SK-N-SH (cell line): ENCODE data around the gene SETBP1.

Experiments used
- ELF1 ChIP-seq: IDR thresholded peaks from 2 replicates; pipeline ENCODE4 v1.4.0; 2012
- EP300 ChIP-seq, 2 experiments: IDR thresholded peaks; 2 replicates each; pipeline versions ENCODE4 v1.4.0 to v1.6.1; 2012; ENCODE audit warnings: borderline replicate concordance in 1 of 2, low read depth in 1 of 2, low read length in 1 of 2
- FOXM1 ChIP-seq: IDR thresholded peaks from 2 replicates; pipeline ENCODE4 v1.4.0; 2012; ENCODE audit warnings: low read depth, mild to moderate bottlenecking
- GABPA ChIP-seq: IDR thresholded peaks from 2 replicates; pipeline ENCODE4 v1.4.0; 2012; ENCODE audit warnings: low read depth, mild to moderate bottlenecking
- POLR2AphosphoS5 ChIP-seq: IDR thresholded peaks from 2 replicates; pipeline ENCODE4 v1.6.1; 2012; ENCODE audit warnings: low read depth, low read length
- RAD21 ChIP-seq: IDR thresholded peaks from 2 replicates; pipeline ENCODE4 v1.6.1; 2012; ENCODE audit warnings: mild to moderate bottlenecking, low read length
- RFX5 ChIP-seq: IDR thresholded peaks from 2 replicates; pipeline ENCODE4 v1.6.1; 2012; ENCODE audit warnings: mild to moderate bottlenecking, improper control_type of control experiment, low read length
- SIN3A ChIP-seq: IDR thresholded peaks from 2 replicates; pipeline ENCODE4 v1.6.1; 2012; ENCODE audit warnings: low read depth, mild to moderate bottlenecking, low read length, moderate library complexity, borderline replicate concordance
- SMC3 ChIP-seq: IDR thresholded peaks from 2 replicates; pipeline ENCODE4 v1.6.1; 2012; ENCODE audit warnings: low read depth, low read length, improper control_type of control experiment
- YY1 ChIP-seq: IDR thresholded peaks from 2 replicates; pipeline ENCODE4 v1.4.0; 2012; ENCODE audit warnings: low read depth, mild to moderate bottlenecking
- TF ChIP-seq, protein P1 (sequence below): fragments of 200-600 bp; sonication (generic); IDR thresholded peaks from 2 replicates; pipeline ENCODE4 v1.6.1; 2017; ENCODE audit warnings: antibody characterized with exemption, mild to moderate bottlenecking, moderate library complexity
- TF ChIP-seq, protein P2 (sequence below): IDR thresholded peaks from 2 replicates; pipeline ENCODE4 v1.4.0; 2012; ENCODE audit warnings: low read depth, borderline replicate concordance
- TF ChIP-seq, protein P3 (sequence below): fragments of 150-350 bp; IDR thresholded peaks from 2 replicates; pipeline ENCODE4 v1.6.1; 2016; ENCODE audit warnings: mild to moderate bottlenecking, low read depth, low read length

DNA sequence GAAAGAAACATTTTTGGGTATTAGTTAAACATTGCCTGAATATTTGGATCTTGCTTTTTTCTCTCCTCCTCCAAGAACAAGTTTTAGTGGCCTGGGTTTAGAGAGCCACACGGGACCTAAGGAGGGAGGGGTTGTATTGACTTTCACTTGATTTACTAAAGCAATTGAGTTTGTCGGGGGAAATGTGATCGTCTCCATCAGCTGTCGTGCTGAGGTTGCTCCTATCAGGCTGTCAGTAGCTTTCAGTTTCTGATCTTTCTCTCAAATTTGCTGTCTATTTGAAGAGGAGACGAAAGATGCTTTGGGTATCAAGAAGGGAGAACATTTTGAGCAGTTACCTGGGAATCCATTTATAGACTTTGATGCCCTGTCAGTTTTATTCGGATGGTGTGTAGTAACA lies 106.0 kb downstream of the SETBP1 start:
- TF ChIP-seq ELF1: no peak
- TF ChIP-seq, protein P1, sequence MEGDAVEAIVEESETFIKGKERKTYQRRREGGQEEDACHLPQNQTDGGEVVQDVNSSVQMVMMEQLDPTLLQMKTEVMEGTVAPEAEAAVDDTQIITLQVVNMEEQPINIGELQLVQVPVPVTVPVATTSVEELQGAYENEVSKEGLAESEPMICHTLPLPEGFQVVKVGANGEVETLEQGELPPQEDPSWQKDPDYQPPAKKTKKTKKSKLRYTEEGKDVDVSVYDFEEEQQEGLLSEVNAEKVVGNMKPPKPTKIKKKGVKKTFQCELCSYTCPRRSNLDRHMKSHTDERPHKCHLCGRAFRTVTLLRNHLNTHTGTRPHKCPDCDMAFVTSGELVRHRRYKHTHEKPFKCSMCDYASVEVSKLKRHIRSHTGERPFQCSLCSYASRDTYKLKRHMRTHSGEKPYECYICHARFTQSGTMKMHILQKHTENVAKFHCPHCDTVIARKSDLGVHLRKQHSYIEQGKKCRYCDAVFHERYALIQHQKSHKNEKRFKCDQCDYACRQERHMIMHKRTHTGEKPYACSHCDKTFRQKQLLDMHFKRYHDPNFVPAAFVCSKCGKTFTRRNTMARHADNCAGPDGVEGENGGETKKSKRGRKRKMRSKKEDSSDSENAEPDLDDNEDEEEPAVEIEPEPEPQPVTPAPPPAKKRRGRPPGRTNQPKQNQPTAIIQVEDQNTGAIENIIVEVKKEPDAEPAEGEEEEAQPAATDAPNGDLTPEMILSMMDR: no peak
- no peak for TF ChIP-seq FOXM1
- TF ChIP-seq POLR2AphosphoS5: no peak
- TF ChIP-seq YY1: no peak
- no peak for TF ChIP-seq RAD21
- no peak for TF ChIP-seq SIN3A
- no peak for TF ChIP-seq EP300 (IDR thresholded peaks at IDR 0.05; ENCODE audit: borderline replicate concordance in 1 of 2, low read depth in 1 of 2, low read length in 1 of 2)
- TF ChIP-seq, protein P2, sequence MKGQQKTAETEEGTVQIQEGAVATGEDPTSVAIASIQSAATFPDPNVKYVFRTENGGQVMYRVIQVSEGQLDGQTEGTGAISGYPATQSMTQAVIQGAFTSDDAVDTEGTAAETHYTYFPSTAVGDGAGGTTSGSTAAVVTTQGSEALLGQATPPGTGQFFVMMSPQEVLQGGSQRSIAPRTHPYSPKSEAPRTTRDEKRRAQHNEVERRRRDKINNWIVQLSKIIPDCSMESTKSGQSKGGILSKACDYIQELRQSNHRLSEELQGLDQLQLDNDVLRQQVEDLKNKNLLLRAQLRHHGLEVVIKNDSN: no peak
- TF ChIP-seq, protein P3, sequence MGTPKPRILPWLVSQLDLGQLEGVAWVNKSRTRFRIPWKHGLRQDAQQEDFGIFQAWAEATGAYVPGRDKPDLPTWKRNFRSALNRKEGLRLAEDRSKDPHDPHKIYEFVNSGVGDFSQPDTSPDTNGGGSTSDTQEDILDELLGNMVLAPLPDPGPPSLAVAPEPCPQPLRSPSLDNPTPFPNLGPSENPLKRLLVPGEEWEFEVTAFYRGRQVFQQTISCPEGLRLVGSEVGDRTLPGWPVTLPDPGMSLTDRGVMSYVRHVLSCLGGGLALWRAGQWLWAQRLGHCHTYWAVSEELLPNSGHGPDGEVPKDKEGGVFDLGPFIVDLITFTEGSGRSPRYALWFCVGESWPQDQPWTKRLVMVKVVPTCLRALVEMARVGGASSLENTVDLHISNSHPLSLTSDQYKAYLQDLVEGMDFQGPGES: no peak
- TF ChIP-seq RFX5: no peak
- no peak for TF ChIP-seq GABPA
- no peak for TF ChIP-seq SMC3
